DND-41 (cell line): ENCODE data around the gene RNF207.

ENCODE experiments used
- ATAC-seq: fragments of 200-7000 bp; cut with Tn5 transposase; 3 replicates; pipeline ENCODE4 v1.9.1; 2021; ENCODE audit warnings: low read depth; ENCODE audit not compliant: insufficient read depth
- DNase-seq: peaks from one replicate; pipeline ENCODE4 v3.0.0-alpha.2; 2020
- H2AFZ ChIP-seq: 2 replicates; pipeline ENCODE4 v1.6.0; 2012; ENCODE audit warnings: low read depth, low read length
- H3K27ac ChIP-seq: 2 replicates; pipeline ENCODE4 v1.5.1; 2012; ENCODE audit warnings: low read length, inconsistent platforms
- H3K27me3 ChIP-seq: fragments of 200-600 bp; sonication (generic); 2 replicates; pipeline ENCODE4 v1.6.0; 2012; ENCODE audit warnings: low read length, mild to moderate bottlenecking, inconsistent platforms; ENCODE audit not compliant: insufficient read depth, poor library complexity
- H3K36me3 ChIP-seq: 2 replicates; pipeline ENCODE4 v1.5.1; 2012; ENCODE audit warnings: low read length, inconsistent platforms; ENCODE audit not compliant: insufficient read depth
- H3K4me1 ChIP-seq: 2 replicates; pipeline ENCODE4 v1.5.1; 2012; ENCODE audit warnings: mild to moderate bottlenecking, low read length; ENCODE audit not compliant: insufficient read depth
- H3K4me2 ChIP-seq: 2 replicates; pipeline ENCODE4 v1.6.0; 2012; ENCODE audit warnings: mild to moderate bottlenecking, moderate library complexity, low read length, inconsistent platforms; ENCODE audit not compliant: insufficient read depth
- H3K4me3 ChIP-seq, 2 experiments: fragments of 200-600 bp in 1 of 2; shearing (Covaris generic) in 1 of 2; 2 replicates each; pipeline ENCODE4 v1.5.1; 2012 to 2016; ENCODE audit warnings: inconsistent platforms in 2 of 2, low read length in 2 of 2, mild to moderate bottlenecking in 2 of 2, low read depth in 1 of 2, moderate library complexity in 1 of 2
- H3K79me2 ChIP-seq: 2 replicates; pipeline ENCODE4 v1.6.0; 2012; ENCODE audit warnings: low read length, inconsistent platforms; ENCODE audit not compliant: insufficient read depth
- H3K9ac ChIP-seq: 2 replicates; pipeline ENCODE4 v1.6.0; 2012; ENCODE audit warnings: low read depth, mild to moderate bottlenecking, inconsistent platforms, low read length, moderate library complexity
- H3K9me3 ChIP-seq: 2 replicates; pipeline ENCODE4 v1.5.1; 2012; ENCODE audit warnings: low read length, moderate library complexity, mild to moderate bottlenecking, inconsistent platforms; ENCODE audit not compliant: insufficient read depth, severe bottlenecking
- H4K20me1 ChIP-seq: 2 replicates; pipeline ENCODE4 v1.6.0; 2012; ENCODE audit warnings: low read length; ENCODE audit not compliant: insufficient read depth
- EZH2 ChIP-seq: IDR thresholded peaks from 3 replicates; pipeline ENCODE4 v1.6.1; 2012; ENCODE audit warnings: borderline replicate concordance, low read depth, mild to moderate bottlenecking, moderate library complexity, low read length, inconsistent platforms; ENCODE audit not compliant: severe bottlenecking
- TF ChIP-seq, protein P1 (sequence below): IDR thresholded peaks from 2 replicates; pipeline ENCODE4 v1.5.1; 2012; ENCODE audit warnings: borderline replicate concordance, low read length, moderate library complexity, mild to moderate bottlenecking; ENCODE audit not compliant: poor library complexity, severe bottlenecking; ENCODE audit errors: extremely low read depth

The RNF207 gene

DNA sequence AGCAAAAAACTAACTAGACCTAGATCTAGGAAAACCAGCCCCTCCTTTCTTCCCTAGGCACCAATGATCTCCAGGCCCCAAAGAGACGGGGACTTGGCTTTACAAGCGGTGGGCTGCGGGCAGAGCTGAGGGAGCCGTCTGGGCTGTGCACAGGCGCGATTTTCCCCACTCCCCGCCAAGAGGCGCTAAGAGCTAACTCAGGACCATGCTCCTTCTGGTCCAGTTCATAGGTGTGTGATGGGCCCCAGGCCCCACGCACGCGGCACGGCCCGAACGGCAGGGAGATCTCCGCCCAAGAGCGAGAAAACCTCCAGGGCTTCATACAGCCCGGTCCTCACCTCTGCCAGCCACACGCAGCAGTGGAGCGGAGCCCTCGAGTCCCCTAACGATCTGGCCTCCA, 62.5 kb downstream of the RNF207 start:
- H2AFZ ChIP-seq, result no peak overlapping the region
- H3K9ac ChIP-seq, result no peak overlapping the region
- peaks cover 73% of the 10 kb centered on the region for H3K36me3 ChIP-seq
- H3K79me2 ChIP-seq, result no peaks in the 10 kb centered on the region
- DNase-seq, result no peak
- H3K9me3 ChIP-seq, result no peaks in the 10 kb centered on the region
- no peak overlapping the region for H3K4me3 ChIP-seq
- H4K20me1 ChIP-seq, result peaks cover 73% of the 10 kb centered on the region
- TF ChIP-seq, protein P1, sequence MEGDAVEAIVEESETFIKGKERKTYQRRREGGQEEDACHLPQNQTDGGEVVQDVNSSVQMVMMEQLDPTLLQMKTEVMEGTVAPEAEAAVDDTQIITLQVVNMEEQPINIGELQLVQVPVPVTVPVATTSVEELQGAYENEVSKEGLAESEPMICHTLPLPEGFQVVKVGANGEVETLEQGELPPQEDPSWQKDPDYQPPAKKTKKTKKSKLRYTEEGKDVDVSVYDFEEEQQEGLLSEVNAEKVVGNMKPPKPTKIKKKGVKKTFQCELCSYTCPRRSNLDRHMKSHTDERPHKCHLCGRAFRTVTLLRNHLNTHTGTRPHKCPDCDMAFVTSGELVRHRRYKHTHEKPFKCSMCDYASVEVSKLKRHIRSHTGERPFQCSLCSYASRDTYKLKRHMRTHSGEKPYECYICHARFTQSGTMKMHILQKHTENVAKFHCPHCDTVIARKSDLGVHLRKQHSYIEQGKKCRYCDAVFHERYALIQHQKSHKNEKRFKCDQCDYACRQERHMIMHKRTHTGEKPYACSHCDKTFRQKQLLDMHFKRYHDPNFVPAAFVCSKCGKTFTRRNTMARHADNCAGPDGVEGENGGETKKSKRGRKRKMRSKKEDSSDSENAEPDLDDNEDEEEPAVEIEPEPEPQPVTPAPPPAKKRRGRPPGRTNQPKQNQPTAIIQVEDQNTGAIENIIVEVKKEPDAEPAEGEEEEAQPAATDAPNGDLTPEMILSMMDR, result no peak
- no peak for TF ChIP-seq EZH2
- no peaks in the 10 kb centered on the region for H3K27me3 ChIP-seq
- no peak for ATAC-seq
- H3K4me1 ChIP-seq, result no peaks in the 10 kb centered on the region
- H3K4me2 ChIP-seq, result no peak overlapping the region
- H3K27ac ChIP-seq, result no peak overlapping the region

DNA sequence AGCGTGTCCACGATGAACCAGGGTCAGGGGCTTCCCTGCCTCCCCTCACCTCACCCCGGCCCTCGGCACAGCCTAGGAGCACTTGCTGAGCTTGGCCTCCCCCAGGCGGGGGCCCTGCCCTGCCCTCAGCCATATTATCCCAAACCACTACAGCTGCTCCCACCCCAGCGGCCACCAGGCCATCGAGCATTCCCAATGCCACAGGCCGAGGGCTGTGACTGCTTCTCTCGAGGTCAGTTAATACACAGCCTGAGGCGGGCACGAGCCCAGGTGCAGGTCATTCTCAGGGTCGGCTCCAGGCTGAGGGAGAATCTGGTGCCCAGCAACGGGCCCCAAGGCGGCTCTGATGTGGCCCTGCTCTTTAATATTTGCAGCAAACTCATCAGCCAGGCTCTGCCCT, 63.4 kb downstream of the RNF207 start:
- Histone ChIP-seq H3K4me3 (no peak overlapping the region), H3K27ac (no peak overlapping the region), H3K9me3 (no peaks in the 10 kb centered on the region), H3K4me1 (no peaks in the 10 kb centered on the region), H3K27me3 (no peaks in the 10 kb centered on the region), H3K79me2 (no peaks in the 10 kb centered on the region), H2AFZ (no peak overlapping the region), H4K20me1 (peaks cover 64% of the 10 kb centered on the region), H3K9ac (no peak overlapping the region), H3K36me3 (peaks cover 73% of the 10 kb centered on the region), H3K4me2 (no peak overlapping the region)
- TF ChIP-seq EZH2, result no peak
- TF ChIP-seq, protein P1, result no peak
- no peak for DNase-seq
- no peak for ATAC-seq

DNA sequence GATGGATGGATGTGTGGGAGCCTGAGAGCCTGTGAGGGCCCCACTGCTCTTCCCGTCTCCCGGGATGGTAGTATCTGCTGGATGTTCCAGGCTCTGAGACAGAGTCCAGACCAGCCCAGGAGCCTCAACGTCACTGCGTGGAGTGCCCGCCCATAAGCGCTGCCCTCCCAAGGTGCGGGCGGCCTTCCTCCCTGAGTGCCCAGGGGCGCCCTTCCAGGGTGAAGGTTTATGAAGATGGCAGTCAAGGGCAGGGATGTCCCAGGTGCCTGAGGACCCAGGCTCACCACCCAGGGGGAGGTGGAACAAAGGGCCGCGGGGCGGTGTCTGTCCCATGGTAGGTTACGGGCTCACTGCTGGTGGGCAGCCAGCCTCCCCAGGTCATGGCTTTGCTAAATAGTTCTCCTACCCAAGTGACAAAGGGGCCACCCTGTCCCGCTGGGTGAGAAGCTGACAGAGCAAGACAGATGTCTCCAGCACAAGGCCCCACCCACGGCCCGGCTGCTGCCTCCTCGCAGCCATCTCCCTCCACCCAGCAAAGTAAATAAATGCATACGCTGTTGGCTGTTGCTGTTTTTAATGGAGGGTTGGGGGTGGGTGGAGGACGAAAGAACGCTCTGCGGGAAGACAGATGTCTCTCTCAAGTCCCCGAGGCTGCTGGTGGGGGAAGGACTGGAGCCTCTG, 63.9 kb downstream of the RNF207 start:
- H3K4me3 ChIP-seq, result no peak overlapping the region
- no peaks in the 10 kb centered on the region for H3K27me3 ChIP-seq
- ATAC-seq (no peak), DNase-seq (no peak)
- no peaks in the 10 kb centered on the region for H3K79me2 ChIP-seq
- peaks cover 60% of the 10 kb centered on the region for H4K20me1 ChIP-seq
- TF ChIP-seq, protein P1, result no peak
- TF ChIP-seq EZH2, result no peak
- no peaks in the 10 kb centered on the region for H3K4me1 ChIP-seq
- no peaks in the 10 kb centered on the region for H3K9me3 ChIP-seq
- peaks cover 73% of the 10 kb centered on the region for H3K36me3 ChIP-seq
- H2AFZ ChIP-seq, result no peak overlapping the region
- H3K27ac ChIP-seq, result no peak overlapping the region
- H3K9ac ChIP-seq, result no peak overlapping the region
- H3K4me2 ChIP-seq, result no peak overlapping the region
